Epidermal melanocyte (primary cell): Measurements from ENCODE around the gene GSTM1.
A peak's percentile ranks its signal among the peaks of the same experiment; 100 is the strongest.

Experiments
- DNase-seq: peaks from one replicate; pipeline ENCODE4 v3.0.0; 2011; ENCODE audit warnings: low spot score; ENCODE audit not compliant: insufficient read length

GSTM1 gene

DNA sequence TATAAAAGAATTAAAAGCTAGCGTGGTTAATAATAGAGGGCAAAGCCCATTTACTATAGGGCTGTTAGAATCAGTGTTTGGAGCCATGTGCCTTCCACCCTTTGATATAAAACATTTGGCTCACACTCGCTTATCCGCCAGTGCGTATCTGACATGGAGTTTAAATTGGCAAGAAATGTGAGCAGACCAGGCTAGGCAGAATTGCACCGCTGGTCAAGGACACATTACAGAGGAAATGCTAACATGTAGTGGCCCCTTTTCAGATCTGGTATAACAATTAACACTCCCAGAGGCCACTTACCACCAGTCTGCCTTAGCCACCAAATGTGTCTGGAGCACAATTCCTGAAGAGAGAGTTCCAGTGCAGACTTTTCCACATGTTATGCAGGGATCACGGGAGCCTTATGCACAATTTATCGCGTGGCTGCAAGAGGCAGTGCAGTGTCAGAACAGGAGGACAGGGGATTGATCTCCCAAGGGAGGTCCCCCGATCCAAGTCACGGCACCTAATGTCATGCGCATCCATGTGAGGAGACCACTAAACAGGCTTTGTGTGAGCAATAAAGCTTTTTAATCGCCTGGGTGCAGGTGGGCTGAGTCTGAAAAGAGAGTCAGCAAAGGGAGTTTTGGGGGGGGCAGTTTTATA is 39.2 kb downstream of the GSTM1 start:
- DNase-seq = no peak

DNA sequence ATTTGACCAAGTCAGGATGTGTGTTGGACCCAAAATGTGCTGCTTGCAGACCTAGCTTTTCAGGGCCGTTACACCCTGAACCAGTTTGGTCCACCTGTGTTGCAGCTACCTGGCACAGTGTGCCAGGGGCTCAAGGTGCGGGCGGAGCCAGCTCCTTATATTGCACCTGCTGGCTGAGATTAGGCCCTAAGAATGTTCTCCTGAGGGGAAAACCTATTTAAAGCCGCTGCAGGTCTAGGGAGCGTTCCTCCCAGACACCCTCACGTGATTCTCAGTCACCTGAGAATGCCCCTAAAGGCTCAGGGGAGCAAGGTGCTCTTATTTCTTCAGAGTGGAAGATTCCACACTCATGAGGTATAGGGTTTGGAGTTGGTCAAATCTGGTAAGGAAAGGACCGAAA is 41.3 kb downstream of the GSTM1 start:
- DNase-seq = no peak

DNA sequence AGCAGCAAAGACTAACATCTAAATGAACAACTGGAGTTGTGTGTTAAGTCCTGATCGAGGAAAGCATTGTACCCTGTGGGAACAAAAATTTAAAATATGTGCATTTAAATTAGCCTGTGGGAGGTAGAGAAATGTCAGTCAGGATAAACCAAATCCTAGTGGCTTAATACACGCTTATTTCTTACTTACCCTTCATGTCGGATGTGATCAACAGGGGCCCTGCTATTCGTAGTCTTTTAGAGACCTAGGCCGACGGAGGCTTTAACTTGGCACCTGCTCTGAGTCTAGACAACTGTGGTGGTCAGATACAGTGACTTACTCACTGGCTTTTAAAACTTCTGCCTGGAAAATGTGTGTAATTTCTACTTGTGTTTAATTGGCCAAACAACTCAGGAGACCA is 43.0 kb downstream of the GSTM1 start:
- DNase-seq = peak; percentile 14

DNA sequence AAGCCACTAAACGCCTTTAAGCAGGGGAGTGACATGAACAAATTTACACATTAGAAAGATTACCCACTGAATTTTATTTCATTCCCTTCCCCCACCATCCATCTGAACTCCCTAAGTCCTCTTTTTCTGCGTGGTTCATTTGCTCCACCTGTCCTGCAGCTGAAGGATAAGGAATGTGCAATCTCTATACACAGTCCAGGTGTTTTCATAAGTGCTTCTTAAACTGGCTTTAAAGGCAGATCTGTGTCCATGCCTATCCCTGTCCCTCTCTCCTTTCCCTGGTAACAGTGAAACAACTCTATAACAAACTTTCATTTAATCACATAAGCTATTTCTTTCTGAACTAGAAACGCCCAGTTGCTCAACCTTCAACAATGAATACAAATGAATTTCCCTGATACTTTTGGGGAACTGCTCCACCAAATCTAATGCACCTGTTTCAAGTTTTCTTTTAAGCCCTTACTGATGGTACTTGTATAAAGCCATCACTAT is 44.8 kb downstream of the GSTM1 start:
- DNase-seq = no peak

DNA sequence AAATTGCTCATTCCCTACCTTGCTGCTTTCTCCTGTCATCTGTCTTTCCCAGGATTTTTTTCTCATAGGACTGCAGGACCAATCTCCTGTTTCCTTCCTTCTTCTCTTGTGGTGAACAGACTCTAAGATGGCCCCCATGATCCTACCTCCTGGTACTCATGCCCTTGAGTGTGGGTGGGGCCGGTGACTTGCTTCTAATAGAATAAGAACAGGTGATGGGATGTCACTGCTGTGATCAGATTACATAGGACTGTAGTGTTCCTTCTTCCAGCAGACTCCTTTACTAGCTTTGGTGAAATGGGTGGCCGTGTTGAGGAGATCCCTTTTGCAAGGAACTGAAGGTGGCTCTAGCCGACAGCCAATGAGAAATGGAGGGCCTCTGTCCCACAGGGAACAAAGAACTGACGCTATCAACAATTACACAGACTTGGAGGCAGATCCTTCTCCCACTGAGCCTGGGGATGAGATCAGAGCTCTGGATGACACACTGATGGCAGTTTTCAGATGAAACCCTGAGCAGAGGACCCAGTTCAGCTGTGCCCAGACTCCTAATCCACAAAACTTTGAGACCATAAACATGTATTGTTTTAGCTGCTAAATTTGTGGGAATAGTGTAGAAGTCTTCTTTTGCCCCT is 45.7 kb downstream of the GSTM1 start:
- DNase-seq = no peak

DNA sequence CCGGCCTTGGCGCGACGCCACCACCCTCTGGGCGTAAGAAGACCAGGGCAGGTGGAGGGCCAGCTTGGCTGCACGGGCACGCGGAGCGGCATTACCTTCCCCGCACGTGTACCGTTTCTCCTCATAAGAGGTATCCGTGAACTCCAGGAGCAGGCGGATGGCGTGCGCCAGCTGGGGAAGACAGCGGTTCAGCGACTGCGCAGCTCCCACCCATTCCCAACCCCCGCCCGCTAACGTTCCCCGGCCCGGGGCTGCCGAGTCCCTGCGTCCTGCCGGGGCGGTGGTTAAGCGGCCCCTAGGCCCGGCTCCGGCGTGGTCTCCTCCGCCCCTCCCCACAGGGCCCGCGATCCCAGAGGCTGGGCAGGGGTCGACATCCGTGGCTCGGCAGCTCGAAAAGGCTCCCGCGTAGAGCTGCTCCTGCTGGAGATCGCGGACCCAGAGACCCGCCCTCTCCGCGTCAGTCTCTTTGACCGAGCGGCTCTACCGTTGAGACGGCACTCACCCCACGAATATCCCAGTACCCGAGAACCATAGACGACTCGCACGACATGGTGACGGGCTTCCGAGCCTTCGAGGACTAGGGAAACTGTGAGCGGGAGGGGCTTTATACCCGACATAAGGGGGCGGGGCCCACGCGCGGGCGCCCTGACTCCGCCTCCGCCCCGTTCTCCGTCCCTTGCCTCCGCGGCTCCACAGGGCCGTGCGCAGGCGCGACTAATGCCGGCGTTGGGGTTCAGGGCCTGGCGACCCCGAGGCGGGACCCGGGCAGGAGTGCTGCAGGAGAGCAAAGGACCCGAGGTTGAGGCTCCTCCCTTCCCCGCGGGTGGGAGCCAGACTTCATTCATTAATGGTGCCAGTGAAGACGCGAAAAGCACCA is 52.4 kb downstream of the GSTM1 start:
- peak; percentile 58 for DNase-seq

DNA sequence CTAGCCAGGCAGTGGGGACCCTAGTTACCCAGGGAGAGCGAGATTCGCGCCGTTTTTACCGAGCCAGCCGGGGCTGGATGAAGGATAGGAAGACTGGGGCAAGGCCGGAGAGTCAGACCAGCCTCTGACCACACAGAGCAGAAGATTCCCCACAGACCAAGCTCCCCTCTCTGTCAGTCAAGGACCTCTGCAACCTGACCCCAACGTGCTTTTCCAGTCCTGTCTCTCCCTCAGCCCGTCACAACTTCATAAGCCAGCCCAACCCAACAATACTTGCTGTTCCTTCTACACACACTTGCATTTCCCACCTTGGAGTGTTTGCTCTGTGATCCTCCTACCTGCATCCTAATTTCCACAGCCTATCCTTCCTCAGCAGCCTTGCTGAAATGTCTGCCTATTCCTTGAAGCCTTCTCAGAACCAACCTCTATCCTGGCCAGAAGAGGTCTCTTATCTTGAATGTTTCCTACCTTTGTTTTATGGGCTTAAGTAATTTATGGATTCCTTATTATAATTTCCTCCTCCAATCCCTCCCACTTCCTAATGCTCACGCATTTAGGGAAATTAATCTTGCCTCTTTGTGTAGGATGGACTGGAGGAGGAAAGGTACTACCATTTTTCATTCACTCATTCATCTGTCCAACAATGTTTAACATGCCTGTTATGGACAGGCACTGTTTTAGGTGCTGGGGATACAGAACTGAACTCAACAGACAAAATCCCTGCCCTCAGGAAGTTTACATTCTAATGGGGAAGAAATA is 53.2 kb downstream of the GSTM1 start, which contains the start of gene GSTM3:
TSS of gene GSTM3 (minus strand) at position 424 of the 759 bp plus-strand sequence. CDS start 751 bp downstream, outside the sequence.
- no peak for DNase-seq
